GM12891 (cell line): ENCODE data around the gene RCOR1.

ENCODE experiments used
- POLR2A ChIP-seq: IDR thresholded peaks from 2 replicates; pipeline ENCODE4 v1.6.1; 2011; ENCODE audit warnings: low read depth, low read length, control low read depth
- SPI1 ChIP-seq: IDR thresholded peaks from 2 replicates; pipeline ENCODE4 v1.6.1; 2011; ENCODE audit warnings: low read depth, low read length, control low read depth

DNA sequence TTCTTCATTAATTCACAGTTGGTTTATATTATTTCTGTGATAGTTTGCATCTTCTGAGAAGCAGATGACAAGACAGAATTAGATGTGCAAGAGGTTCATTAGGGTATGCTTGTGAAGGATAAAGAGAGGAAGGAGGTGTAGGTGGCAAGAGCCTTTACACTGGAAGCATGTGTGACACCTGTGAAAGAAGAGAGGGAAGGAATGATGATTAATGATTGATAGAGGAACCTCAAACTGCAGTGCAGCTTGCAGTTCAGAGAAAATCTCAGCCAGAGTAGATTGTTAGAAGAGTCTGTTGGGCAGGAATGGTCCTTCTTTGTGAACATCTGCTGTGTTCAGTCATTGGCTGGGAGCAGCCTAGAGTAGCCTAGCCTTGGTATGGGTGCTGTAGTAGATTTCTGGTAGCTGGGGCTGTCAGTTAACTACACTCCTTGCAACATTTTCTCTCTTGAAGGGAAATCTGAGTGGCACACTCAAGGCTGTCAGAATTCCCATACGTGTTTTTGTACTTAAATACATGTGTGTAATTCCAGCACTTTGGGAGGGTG lies 9.0 kb downstream of the RCOR1 start:
- TF ChIP-seq POLR2A (no peak), SPI1 (no peak)
